OCI-M2 (cell line): ENCODE data around the gene LDLRAD4.
"Not testable (repeated sequence)": the region's sequence is repeated elsewhere in the genome, so short reads cannot be mapped to it uniquely, and the experiment has no call there.

ENCODE experiments used
- DNase-seq: peaks from one replicate; lab custom pipeline; 2025; ENCODE audit not compliant: unreplicated experiment; lab: John Stamatoyannopoulos, UW

The LDLRAD4 gene

DNA sequence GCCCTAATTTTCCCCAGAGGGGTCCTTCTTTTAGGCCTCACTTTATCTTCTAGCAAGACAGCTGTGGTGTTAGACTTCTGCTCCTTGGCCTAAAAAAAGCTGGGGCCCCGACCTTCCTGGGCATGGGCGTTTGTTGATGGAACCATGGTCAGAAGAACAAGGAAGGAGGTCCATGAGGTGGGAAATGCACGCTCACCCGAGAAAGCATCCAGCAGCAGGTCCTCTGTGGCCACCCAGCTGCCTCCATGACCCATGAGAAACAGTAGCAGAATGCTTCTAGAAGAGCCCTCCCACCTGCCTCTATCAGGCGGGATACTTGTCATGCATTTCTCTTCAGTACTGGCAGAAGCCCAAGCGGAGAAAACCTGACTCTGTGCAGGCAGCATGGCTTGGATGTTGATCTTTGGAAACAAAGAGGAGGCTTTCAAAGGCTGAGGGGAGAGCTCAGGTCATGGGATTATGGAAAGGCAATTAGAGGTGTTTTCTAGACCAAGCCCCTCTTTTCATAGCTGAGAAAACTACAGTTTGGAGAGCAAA lies 258.7 kb downstream of the LDLRAD4 start:
- no peak for DNase-seq

DNA sequence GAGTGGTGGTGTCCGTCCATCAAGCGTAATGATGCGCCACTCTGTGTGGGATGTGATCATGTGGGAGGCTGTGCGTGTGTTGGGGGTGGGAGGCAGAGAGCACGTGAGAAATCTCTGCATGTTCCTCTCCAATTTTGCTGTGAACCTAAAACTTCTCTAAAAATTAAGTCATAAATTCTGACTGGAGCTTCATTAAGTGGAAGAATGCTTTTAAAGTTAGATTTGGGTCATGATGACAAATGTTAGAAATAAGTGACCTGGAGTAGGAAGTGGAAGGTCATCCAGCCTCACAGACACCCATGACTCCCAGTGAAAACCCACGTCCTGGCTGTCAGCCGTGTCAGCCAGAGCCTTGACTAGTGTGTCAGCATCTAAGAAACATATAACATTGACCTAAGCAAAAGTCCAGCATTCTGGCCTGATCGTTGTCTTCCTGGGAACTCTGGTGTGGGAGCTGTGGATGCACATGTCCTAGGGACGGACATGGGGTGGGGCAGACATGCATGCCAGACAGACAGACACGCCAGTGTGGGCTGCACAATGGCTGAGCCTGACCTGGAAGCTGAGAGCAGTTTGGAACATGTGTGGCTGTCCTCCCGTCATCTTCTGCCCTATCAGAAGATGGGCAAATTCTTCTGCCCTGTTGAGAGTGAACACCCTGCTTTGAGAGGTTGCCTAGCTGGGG lies 262.2 kb downstream of the LDLRAD4 start:
- DNase-seq: no peak

DNA sequence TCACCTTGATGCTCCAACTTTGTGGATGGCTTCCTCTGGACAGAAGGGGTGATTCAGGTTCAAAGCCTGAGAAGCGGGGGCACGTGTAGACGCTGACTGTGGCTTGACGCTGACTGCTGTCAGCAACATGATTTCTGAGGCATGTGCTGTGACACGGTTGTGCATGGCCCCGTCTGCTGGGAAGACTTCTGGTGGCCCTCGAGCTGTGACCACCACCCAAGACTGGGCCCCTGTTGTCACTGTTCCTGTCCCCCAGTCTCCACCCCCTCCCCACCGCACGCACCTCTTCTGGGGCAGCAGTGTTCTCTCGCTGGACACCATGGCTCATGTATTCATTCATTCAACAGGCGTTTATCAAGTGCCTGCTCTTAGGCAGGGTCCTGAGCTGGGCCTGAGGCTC lies 262.8 kb downstream of the LDLRAD4 start:
- DNase-seq: no peak

GRCh38 chr18:13481820-13482617 lies 263.5 kb downstream of the LDLRAD4 start:
- no peak for DNase-seq

DNA sequence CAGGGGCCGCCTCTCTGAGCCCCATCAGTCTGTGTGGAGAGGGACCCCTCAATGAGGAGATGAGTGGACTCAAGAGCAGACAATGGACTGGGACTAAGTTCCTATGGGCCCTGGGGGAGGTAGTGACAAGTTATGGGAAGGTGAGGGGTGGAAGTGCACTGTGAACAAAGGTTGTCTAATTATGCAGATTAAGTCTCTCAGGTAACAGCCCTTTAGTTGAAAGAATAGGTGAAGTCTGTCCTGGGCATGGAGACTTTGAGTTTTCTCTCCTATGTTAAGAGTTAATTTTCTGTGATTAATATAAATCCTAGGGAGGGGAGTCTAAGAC lies 264.0 kb downstream of the LDLRAD4 start:
- no peak for DNase-seq

GRCh38 chr18:13483316-13484270 lies 265.0 kb downstream of the LDLRAD4 start:
- no peak for DNase-seq

- DNase-seq: no peak
These were observed 266.6 kb downstream of the LDLRAD4 start for GRCh38 chr18:13485182-13485581.

- no peak for DNase-seq
These were observed 267.0 kb downstream of the LDLRAD4 start for GRCh38 chr18:13485604-13486003.

- no peak for DNase-seq
These were observed 267.7 kb downstream of the LDLRAD4 start for GRCh38 chr18:13486284-13486683.

GRCh38 chr18:13486686-13487085 lies 268.1 kb downstream of the LDLRAD4 start:
- DNase-seq: no peak

GRCh38 chr18:13487237-13487636 lies 268.7 kb downstream of the LDLRAD4 start:
- DNase-seq: no peak

- no peak for DNase-seq
These were observed 269.8 kb downstream of the LDLRAD4 start for GRCh38 chr18:13488281-13488929.

DNA sequence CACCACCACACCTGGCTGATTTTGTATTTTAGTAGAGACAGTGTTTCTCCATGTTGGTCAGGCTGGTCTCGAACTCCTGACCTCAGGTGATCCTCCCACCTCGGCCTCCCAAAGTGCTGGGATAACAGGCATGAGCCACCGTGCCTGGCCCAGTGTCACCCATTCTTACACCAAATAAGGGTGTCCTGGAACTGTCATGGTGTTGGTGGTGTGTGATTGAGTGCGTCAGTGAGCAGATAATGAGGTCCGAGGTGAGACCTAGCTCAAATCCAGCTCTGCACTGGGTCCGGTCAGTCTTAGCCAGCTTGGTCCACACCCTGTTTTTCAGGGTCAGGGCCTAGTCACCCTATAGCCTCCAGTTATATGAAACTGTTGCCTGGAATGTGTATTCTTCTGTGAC lies 270.7 kb downstream of the LDLRAD4 start:
- not testable (repeated sequence) for DNase-seq

GRCh38 chr18:13491138-13491537 lies 272.6 kb downstream of the LDLRAD4 start:
- DNase-seq: no peak

- DNase-seq: no peak
These were observed 273.8 kb downstream of the LDLRAD4 start for GRCh38 chr18:13492314-13492713.

DNA sequence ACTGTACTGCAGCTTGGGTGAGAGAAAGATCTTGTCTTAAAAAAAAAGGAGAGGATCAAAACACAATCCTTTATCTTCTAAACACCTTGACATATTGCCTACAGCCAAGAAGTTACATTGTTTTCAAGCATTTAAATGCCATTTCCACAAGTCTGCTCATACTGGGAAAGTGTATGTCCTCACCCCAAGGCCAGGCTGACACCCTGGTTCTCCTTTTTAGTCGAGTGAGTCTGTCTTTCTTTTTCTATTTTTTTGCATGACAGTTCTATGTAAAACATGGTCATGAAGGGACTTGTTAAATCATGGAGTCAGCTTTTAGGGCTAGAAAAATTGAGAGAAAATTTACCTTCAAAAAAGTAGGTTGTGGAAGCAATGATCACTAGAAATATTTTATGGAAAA lies 274.5 kb downstream of the LDLRAD4 start:
- DNase-seq: no peak

- DNase-seq: no peak
These were observed 275.2 kb downstream of the LDLRAD4 start for GRCh38 chr18:13493725-13494124.

DNA sequence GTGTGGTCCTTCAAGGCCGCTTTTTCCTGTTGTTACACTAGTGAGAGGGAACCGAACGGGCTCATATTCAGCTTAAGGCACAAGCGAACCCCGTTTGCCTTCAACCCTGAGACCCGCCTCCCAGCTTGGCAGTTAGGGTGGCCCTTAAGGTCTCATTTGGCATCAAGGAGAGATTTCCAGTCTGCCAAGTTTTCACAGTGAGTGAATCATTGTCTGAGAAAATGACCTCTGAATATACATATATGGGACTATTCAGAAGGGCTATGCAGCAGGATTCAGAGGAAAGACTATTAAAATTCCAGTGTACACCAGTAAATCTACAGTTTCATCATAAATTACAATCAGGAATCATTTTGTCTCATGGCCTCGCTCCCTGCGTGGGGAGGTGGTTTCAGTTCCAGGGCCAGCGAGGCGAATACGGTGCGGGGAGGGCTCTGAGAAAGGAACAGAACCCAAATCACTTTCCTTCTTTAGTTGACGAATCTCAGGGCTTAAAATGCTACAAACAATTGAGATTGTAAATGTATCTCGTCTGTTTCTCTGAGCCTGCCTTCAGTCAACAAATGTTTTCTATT lies 276.4 kb downstream of the LDLRAD4 start:
- no peak for DNase-seq

GRCh38 chr18:13495961-13496360 lies 277.4 kb downstream of the LDLRAD4 start:
- DNase-seq: no peak

GRCh38 chr18:13496691-13497281 lies 278.2 kb downstream of the LDLRAD4 start:
- DNase-seq: no peak
